GM18511 (cell line): ENCODE results near the gene F8.

Experiments used
- ATAC-seq: cut with Tn5 transposase; IDR thresholded peaks from one replicate; pipeline ENCODE4 v1.9.1; 2021; ENCODE audit warnings: mild to moderate bottlenecking, moderate library complexity; ENCODE audit not compliant: unreplicated experiment

Gene F8

GRCh38 chrX:154793084-154793795 is 229.3 kb downstream of the F8 start:
- ATAC-seq, result no peak

GRCh38 chrX:154791939-154792338 is 230.6 kb downstream of the F8 start:
- ATAC-seq, result no peak

- no peak for ATAC-seq
Observed at GRCh38 chrX:154791467-154791866, 231.1 kb downstream of the F8 start.
